ENCODE data around the gene AIF1L.

- no peak for TF ChIP-seq POLR2A (IDR thresholded peaks at IDR 0.05)
- TF ChIP-seq, protein P1, sequence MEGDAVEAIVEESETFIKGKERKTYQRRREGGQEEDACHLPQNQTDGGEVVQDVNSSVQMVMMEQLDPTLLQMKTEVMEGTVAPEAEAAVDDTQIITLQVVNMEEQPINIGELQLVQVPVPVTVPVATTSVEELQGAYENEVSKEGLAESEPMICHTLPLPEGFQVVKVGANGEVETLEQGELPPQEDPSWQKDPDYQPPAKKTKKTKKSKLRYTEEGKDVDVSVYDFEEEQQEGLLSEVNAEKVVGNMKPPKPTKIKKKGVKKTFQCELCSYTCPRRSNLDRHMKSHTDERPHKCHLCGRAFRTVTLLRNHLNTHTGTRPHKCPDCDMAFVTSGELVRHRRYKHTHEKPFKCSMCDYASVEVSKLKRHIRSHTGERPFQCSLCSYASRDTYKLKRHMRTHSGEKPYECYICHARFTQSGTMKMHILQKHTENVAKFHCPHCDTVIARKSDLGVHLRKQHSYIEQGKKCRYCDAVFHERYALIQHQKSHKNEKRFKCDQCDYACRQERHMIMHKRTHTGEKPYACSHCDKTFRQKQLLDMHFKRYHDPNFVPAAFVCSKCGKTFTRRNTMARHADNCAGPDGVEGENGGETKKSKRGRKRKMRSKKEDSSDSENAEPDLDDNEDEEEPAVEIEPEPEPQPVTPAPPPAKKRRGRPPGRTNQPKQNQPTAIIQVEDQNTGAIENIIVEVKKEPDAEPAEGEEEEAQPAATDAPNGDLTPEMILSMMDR (IDR thresholded peaks at IDR 0.05): no peak
Observed at GRCh38 chr9:131167146-131167692, 70.9 kb downstream of the AIF1L start.

Measured in breast epithelium (tissue), 3 donors.